B cell (primary cell): Measurements from ENCODE around the gene PPP2R5C.

Experiments used
- EZH2 ChIP-seq: IDR thresholded peaks from 2 replicates; pipeline ENCODE4 v1.6.1; 2012; ENCODE audit warnings: borderline replicate concordance, low read depth, mild to moderate bottlenecking, moderate library complexity, low read length; ENCODE audit not compliant: insufficient read depth, poor library complexity, severe bottlenecking
- TF ChIP-seq, protein P1 (sequence below): fragments of 200-600 bp; IDR thresholded peaks from one replicate; pipeline ENCODE4 v1.8.0; 2022; ENCODE audit warnings: antibody characterized with exemption, mild to moderate bottlenecking

DNA sequence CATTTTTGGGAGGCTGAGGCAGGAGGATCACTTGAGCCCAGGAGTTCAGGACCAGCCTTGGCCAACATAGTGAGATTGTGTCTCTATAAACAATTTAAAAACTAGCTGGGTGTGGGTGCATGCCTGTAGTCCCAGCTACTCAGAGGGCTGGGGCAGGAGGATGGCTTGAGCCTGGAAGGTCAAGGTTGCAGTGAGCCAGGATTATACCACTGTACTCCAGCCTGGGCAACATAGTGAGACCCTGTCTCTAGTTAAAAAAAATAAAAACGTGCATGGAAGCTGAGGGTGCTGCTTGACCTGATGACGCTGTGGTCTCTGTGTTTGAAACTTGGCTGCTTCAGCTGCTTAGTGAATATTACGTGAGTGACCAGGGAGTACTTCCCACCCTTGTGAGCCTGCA is 89.7 kb downstream of the PPP2R5C start:
- TF ChIP-seq, protein P1, sequence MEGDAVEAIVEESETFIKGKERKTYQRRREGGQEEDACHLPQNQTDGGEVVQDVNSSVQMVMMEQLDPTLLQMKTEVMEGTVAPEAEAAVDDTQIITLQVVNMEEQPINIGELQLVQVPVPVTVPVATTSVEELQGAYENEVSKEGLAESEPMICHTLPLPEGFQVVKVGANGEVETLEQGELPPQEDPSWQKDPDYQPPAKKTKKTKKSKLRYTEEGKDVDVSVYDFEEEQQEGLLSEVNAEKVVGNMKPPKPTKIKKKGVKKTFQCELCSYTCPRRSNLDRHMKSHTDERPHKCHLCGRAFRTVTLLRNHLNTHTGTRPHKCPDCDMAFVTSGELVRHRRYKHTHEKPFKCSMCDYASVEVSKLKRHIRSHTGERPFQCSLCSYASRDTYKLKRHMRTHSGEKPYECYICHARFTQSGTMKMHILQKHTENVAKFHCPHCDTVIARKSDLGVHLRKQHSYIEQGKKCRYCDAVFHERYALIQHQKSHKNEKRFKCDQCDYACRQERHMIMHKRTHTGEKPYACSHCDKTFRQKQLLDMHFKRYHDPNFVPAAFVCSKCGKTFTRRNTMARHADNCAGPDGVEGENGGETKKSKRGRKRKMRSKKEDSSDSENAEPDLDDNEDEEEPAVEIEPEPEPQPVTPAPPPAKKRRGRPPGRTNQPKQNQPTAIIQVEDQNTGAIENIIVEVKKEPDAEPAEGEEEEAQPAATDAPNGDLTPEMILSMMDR, result no peak
- no peak for TF ChIP-seq EZH2
